ENCODE data around the gene PLCB1.

- TF ChIP-seq POLR2AphosphoS5 (IDR thresholded peaks at IDR 0.05; ENCODE audit: low read depth, low read length), result no peak
- TF ChIP-seq POLR2A (IDR thresholded peaks at IDR 0.05; ENCODE audit: low read depth, low read length), result no peak
These were observed 503.0 kb downstream of the PLCB1 start for GRCh38 chr20:8635048-8635572.
